GM12891 (cell line): ENCODE data around the gene DUSP8.

ENCODE experiments used
- POLR2A ChIP-seq: IDR thresholded peaks from 2 replicates; pipeline ENCODE4 v1.6.1; 2011; ENCODE audit warnings: low read depth, low read length, control low read depth
- POLR2AphosphoS5 ChIP-seq: IDR thresholded peaks from 2 replicates; pipeline ENCODE4 v1.6.1; 2011; ENCODE audit warnings: low read depth, low read length, control low read depth
- POU2F2 ChIP-seq: IDR thresholded peaks from 2 replicates; pipeline ENCODE4 v1.6.1; 2011; ENCODE audit warnings: low read depth, mild to moderate bottlenecking, control low read depth, low read length, moderate library complexity

GRCh38 chr11:1568441-1568911 lies 3.6 kb downstream of the DUSP8 start:
- TF ChIP-seq POLR2AphosphoS5 = no peak
- no peak for TF ChIP-seq POLR2A
- no peak for TF ChIP-seq POU2F2
